GM20000 (cell line): Measurements from ENCODE around the gene LHFPL6.

Experiments
- DNase-seq: peaks from one replicate; pipeline ENCODE4 v3.0.0; 2012; ENCODE audit warnings: low spot score
- CTCF ChIP-seq: IDR thresholded peaks from 2 replicates; pipeline ENCODE4 v1.5.1; 2012; ENCODE audit warnings: mild to moderate bottlenecking, control low read depth; ENCODE audit errors: extremely low read depth, missing control alignments

The LHFPL6 gene

GRCh38 chr13:39327172-39327479, 275.9 kb downstream of the LHFPL6 start:
- TF ChIP-seq CTCF, result no peak

GRCh38 chr13:39326469-39327171, 276.4 kb downstream of the LHFPL6 start:
- TF ChIP-seq CTCF, result no peak
- no peak for DNase-seq

More at GRCh38 chr13:39327172-39327479, 275.9 kb downstream of the LHFPL6 start:
- no peak for DNase-seq

DNA sequence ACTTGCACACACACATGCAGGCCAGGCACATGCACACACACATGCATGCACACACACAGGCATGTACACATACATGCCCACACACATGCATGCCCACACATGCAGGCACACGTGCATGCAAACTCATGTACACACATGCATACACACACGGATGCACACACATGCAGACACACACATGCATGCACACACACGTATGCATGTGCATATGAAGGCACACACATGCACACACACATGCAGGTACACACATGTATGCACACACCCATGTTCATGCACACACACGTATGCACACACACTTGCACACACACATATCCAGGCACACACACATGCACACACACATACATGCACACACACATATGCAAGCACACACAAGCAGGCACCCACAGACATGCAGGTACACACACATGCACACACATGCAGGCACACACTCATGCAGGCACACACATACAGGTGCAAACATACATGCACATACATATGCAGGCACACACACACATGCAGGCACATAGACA, 278.1 kb downstream of the LHFPL6 start:
- DNase-seq, result no peak
- TF ChIP-seq CTCF, result no peak

DNA sequence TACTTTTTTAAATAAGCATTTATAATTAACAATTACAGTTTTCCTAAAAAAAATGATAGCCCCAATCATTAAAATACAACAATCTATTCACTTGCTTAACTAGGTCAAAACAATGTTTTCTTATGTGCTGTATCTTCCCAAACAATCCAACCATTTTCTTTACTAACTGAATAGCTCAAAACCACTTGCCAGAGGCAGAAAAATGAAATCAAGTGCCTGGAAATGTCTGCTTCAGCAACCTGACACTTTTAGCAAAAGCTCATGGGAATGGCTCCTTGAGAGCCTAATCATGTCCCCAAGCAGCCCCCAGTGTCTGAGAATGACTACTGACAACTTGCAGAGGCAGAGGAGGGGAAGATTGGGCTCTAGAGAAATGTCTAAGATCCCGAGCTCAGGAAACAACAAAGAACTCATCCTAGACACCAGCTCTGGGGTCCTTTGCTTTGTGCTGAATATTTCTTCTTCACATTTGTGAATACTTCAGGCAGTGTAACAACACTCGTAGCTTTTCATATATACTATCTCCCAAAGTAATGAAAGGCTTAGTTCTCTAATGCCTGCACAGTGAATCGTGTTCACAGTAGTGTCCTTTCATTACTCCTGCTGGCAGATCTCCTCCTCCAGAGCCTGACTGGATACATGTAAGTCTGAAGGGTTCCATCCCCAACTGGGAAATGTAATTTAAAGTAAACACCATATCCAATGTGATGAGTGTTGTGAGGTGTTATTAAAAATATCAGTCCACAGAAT, 280.0 kb downstream of the LHFPL6 start:
- TF ChIP-seq CTCF, result no peak
- DNase-seq, result no peak

GRCh38 chr13:39321574-39321973, 281.4 kb downstream of the LHFPL6 start:
- TF ChIP-seq CTCF, result no peak
- DNase-seq, result no peak

GRCh38 chr13:39318161-39318560, 284.8 kb downstream of the LHFPL6 start:
- no peak for DNase-seq
- no peak for TF ChIP-seq CTCF

GRCh38 chr13:39317291-39317690, 285.7 kb downstream of the LHFPL6 start:
- no peak for TF ChIP-seq CTCF
- DNase-seq, result no peak
